ENCODE results near the gene NME5.

Gene NME5

DNA sequence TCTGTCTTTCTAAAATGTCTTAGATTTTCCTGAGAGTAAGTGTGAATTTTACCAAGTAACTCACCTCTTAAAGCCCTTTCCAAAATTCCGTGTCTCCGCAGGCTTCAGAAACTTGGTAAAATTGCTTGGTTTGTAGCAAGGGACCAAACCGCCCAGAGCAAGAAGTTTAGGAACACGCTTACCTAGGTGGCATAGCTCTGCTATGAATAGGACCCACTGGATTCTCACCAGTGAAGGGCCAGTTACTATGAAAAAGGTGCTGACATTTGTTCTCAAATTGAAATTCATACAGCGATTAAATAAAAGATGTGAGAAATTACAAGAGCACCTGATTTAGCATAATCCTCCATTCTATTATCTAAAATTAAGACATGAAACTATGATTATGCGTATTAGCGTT lies 6.7 kb downstream of the NME5 start:
- no peak for DNase-seq (ENCODE audit: low spot score)

- no peak for DNase-seq (ENCODE audit: low spot score)
These were observed 9.9 kb downstream of the NME5 start for GRCh38 chr5:138129347-138129746.

GRCh38 chr5:138128334-138128733 lies 10.9 kb downstream of the NME5 start:
- no peak for DNase-seq (ENCODE audit: low spot score)

DNA sequence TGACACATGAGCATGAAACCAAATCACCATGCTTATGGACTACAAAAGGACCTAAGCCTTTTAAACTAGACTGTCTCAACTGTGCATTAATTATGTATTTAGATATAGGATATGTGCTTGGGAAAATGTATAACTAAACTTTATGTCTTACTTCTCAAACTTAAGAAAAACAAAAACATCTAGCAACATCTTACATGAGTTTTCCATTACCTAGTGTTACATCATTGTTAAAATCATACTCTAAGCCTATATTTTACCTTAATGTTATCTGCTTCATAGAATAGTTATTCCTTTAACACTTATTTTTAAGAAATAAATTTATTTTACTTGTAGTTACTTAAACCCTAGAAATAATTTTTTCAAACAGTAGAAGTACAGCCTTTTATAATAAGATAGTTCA lies 24.0 kb downstream of the NME5 start:
- DNase-seq (ENCODE audit: low spot score): no peak

DNA sequence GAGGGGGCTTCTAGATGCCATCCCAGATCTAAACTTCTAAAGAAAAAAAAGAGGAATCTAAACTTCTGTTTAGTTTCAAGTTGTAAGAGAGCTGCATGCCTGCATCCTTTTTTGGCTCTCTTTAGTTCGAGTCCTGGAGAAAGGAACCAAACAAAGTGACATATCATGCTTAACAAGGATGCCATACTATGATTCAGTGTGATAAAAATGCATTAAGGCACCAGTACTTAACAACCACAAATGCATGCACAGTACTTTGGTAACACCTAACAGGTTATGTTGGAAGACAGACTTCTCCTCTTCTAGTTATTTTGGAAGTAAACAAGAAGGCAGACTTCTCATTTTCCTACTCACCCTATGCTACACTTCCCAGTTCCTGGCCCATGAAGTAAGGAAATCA lies 27.3 kb downstream of the NME5 start:
- no peak for DNase-seq (ENCODE audit: low spot score)

DNA sequence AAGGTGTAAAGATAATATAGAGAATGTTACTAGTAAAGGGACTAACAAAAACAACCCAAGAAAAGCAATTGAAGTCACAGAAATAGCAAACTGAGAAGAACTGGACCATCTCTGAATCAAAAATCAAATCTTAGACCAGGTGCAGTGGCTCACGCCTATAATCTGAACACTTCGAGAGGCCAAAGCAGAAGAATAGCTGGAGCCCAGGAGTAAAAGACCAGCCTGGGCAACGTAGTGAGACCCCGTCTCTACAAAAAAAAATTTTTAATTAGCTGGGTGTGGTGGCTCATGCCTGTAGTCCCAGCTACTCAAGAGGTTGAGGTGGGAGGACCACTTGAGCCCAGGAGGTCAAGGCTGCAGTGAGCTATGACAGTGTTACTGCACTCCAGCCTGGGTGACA lies 28.0 kb downstream of the NME5 start:
- no peak for DNase-seq (ENCODE audit: low spot score)

- no peak for DNase-seq (ENCODE audit: low spot score)
These were observed 28.8 kb downstream of the NME5 start for GRCh38 chr5:138110266-138110963.

DNA sequence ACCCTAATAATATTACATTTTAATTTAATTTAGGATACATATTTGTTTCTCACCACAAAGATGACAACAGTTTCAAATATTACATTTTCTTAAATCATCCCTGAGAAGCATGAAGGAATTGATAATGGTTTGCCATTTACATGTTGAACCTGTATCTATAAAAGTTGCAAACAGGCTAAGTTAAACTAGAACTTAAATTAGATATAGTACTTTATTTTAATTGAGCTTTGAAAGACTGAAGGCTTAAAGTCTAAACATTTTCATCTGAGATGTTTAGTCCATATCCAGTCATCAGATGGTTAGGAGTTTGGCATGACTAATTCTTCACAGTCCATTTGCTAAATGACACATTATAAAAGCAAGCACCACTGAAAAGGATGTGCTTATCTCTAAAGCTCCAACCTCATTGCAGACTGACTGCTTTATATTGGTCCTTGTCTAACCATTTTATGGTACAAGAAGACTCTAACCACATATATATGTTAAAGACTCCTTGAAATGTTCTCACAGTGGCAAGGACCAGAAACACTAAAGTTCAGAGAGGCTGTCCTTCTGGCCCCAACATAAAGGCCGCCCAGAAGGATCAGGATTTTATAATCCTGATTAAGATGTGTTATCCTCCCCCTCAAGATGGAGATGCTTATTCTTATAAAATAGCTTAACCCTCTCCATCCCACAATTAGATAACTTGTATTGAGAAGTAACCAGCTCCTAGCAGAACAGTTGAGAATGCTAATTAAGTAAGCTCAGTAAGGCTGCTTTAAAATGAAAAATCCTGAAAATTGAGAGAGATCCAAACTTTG lies 29.6 kb downstream of the NME5 start:
- DNase-seq (ENCODE audit: low spot score): no peak

DNA sequence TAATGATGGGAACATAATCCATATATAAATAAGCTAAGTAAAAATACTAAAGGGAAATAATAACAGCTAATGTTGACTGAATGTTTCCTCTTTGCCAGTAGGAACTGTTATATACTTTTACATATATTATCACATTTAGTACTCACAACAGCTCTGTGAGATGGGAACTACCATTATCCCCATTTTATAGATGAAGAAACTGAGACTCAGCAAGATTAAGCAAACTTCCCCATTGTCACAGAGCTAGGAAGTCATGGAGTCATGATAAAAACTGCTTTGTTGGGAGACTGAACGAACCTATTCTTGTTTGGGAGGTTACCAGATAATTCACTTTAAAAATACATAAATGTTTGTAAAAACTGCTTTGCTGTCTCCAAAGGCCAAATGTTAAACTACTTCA lies 32.0 kb downstream of the NME5 start:
- DNase-seq (ENCODE audit: low spot score): no peak

GRCh38 chr5:138105709-138106108 lies 33.5 kb downstream of the NME5 start:
- no peak for DNase-seq (ENCODE audit: low spot score)

DNA sequence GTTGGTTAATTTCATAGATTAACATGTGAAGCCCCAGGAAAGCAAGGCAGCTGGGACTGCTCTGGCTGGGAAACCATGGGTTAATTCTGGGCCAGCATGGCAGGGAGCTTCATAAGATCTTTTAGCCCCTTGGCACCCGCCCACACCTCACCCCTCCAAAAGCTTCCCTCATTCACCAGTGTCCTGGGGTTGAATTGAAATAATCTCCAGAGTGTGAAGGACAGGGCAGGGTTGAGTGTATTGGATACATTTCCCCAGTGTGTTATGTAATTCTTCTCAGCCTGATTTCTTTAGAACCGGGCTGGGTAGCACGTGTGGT lies 36.0 kb downstream of the NME5 start:
- no peak for DNase-seq (ENCODE audit: low spot score)

DNA sequence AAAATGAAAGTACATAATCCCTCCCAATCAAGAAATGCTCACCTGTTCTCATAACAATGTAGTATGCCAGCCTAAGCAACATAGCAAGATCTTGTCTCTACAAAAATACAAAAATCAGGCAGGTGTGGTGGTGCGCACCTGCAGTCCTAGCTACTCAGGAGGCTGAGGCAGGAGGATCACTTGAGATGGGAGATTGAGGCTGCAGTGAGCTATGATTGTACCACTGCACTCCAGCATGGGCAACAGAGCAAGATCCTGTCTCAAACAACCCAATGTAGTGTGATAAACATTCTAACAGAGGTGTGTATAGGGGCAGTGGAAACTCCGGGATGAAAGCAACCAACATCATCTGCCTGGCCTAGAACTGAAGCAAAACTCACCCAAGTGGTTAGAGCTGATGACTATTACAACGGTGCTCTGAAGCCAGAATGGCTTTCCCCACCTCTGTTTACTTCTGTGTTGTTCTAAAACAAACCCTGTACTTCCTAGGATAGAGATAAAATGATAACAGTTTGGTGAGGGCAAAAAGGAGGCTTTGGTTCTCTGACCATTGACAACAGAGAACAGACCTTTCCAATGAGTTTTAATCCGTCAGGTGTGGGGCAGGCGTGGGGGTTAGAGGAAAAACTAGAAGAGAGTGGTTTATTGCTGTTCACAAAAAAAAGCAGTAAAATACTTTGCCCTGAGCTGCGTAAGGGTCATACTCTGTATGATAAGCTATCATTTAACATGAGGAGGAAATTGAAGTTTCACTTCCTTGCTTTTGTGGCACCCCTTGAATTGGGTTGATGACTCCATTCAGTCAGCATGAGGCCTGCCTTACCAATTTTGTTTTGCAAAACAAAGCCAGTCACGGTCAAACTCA lies 36.5 kb downstream of the NME5 start:
- no peak for DNase-seq (ENCODE audit: low spot score)

DNA sequence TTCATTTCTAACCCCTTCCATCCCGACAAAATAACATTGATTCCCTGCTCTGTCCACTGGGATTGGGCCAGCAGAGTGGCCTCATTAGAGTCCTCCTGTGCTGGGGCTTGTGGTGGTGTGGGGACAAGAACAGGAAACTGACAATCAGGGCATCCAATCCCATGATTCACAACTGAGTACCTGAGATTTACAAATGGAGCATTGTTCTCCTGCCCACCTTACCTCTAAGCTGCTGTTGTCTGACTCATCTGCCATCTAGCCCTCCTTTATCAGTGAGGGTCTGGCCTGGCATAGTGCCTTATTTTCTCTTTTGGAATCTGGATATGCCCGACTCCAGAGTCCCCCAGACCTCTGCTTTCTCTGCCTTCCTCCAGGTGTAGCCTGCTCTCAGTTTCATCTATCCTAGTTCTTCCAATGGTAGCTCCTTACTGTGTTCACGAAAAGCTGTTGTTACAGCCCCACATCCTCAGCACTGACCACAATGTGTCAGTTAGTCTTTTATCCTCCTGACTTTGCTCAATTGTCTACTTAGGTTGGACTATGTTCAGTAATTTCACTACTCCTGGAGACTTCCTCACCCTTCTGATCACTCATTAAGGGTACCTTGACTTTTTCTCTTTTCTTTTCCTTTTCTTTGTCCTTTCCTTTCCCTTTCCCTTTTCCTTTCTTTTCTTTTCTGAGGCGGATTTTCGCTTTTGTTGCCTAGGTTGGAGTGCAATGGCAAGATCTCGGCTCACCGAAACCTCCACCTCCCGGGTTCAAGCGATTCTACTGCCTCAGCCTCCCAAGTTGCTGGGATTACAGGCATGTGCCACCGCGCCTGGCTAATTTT lies 42.0 kb downstream of the NME5 start:
- no peak for DNase-seq (ENCODE audit: low spot score)

DNA sequence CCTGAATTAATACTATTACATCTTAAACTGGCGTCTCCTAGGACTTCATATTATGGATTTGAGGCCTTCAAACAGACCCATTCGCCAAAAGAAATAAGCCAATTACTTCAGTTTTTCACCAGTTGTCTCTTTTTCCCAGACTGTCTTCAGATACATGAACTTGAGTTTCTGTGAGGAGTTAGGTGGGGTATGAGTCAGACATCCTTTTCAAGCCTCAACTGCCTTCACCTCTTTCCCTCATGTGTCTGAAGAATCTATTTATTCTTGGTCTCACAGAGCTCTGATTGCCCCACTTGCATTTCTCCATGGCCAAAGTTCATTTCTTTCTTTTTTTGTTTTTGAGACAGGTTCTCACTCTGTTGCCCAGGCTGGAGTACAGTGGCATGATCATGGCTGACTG lies 42.9 kb downstream of the NME5 start:
- no peak for DNase-seq (ENCODE audit: low spot score)

DNA sequence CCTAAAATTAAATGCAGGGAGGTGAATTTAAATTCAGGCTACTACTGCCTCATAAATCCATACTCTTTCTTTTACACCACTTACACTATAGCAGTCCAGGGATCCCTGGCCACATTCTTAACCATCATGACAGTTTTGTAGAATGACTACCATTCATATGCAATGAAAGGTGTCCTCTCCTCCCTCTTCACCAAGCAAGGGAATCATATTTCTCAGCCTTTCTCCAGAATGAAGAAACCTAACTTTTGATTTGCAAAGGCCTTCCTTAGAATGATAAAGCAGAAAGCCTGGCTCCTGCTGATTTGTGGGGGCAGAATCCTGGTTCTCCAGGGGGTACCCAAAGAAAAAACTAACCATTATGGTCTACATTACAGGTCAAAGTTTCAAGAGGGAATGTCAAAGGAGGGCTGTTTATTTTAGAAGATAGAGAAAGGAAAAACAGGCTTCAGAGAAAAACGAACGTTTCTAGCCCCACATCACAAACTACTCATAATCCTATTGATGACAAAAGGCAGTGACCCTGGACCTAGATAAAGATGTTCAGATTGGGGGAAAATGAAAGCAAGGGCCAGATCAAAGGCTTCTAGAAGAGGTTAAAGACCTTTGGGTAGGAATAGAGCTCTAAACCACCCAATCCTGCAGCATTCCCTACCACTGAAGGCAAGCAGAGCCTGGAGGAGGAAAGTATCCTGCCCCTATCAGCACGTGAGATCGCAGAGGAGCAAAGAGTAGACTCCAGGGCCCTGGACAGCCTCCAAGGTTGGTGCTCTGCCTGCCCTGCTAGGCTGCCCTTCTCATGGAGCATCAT lies 43.9 kb downstream of the NME5 start:
- no peak for DNase-seq (ENCODE audit: low spot score)

DNA sequence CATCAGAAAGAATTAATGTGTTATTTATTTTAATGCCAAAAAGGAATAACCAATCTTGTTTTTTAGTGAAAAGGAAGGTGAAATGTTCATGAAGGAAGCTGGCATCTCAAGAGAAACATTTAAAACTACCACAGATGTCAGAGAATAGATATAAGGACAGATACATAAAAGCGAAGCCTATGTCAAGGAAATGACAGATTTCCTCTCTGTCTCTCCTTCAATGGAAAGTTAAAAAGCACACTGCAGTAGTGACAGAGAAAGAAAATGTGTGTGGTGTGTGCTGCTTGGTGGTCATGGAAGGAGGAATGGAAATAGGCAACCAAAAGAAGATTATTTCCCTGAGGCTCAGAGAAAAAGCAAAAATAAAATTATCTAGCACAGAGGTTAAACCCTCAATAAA lies 46.2 kb downstream of the NME5 start:
- no peak for DNase-seq (ENCODE audit: low spot score)

- DNase-seq (ENCODE audit: low spot score): no peak
These were observed 46.9 kb downstream of the NME5 start for GRCh38 chr5:138092301-138092700.

- DNase-seq (ENCODE audit: low spot score): no peak
These were observed 47.5 kb downstream of the NME5 start for GRCh38 chr5:138091685-138092084.

DNA sequence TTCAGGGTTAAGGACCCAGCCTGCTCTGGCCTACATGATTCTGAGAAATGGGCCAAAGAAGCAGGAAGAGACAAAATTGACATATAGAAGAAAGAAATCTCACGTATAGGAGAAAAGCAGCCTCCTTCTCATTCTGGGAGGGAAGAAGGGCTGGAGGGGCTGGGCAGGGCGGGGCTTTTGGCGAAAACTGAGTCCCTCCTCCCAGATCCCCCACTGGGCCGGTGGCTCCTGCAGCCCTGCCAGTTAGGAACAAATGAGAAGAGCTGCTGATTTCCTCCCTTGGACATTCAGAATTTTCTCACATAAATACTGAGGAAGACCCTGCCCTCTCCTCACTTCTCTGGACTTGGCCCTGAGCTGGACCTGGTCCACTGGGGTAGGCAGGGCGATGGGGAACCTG lies 55.5 kb downstream of the NME5 start, which contains the start of gene WNT8A:
TSS of gene WNT8A (plus strand) at position 332 of the 400 bp plus-strand sequence. CDS start 95 bp downstream, outside the sequence.
- no peak for DNase-seq (ENCODE audit: low spot score)

- DNase-seq (ENCODE audit: low spot score): no peak
These were observed 57.2 kb downstream of the NME5 start for GRCh38 chr5:138082033-138082432.

DNA sequence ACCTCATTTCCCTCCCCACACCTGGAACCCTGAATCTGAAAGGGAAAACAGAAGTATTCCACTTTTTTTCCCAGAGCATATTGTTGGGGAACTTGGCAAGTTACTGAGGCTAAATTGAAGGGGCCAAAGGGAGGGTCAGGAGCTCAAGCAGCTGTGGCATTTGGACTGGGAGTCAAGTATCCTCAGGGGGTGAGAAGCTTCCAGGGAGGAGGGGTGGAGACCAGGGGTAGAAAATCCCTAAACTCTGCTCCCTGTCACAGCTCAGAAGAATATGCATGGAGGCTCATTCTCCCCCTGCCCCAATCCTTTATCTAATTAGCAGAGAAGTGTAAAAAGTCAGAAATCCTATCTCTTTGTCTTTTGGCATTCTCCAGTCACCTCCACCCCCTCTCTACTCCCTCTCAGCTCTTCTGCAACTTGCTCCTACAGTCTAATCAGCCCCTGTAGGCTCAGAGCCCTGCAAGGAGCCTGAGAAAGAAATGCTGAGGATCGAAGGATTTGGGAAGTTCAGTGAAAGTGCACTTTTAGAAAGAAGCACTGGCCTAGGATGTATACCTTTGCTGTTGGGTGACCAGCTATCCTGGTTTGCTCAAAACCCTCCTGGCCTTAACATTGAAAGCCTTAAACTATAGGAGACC lies 61.1 kb downstream of the NME5 start:
- no peak for DNase-seq (ENCODE audit: low spot score)

Data from CD4-positive, alpha-beta T cell treated with Interleukin-15 for 4 hours (primary cell).